ENCODE results near the gene HOXB3. TPM values are rescaled to one million over a fixed set of nuclear protein-coding genes. Genes with fewer than 3 reads are reported as not detected.

HOXB3 gene
- total RNA-seq, 2 donors from 2014 or later = 7.8 to 11.4 TPM

DNA sequence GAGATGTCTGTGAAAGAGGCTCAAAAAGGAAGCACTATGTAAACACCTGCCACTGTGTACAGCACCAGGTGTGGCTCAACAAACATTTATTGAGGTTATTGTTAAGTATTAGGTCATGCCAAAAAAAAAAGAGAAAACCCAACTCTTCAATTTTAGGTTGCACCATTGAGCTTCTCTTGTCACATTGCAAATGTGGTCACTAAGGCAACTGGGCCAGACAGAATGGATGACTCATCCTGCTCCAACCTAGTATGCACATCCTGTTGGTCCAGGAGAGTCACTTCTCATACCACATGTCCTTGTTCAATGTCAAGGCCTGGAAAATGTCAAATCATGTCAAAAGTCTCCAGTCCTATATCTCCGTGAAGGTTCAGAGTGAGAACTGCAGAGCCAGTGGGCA, 84.3 kb downstream of the HOXB3 start:
- TF ChIP-seq POLR2A (IDR thresholded peaks at IDR 0.05) = no peak
- TF ChIP-seq POLR2AphosphoS5 (IDR thresholded peaks at IDR 0.05) = no peak
- no peak for TF ChIP-seq CTCF (IDR thresholded peaks at IDR 0.05)
- Histone ChIP-seq H3K4me1 (replicated peaks) (no peaks in the 10 kb centered on the region), H3K36me3 (no peaks in the 10 kb centered on the region), H3K27me3 (replicated peaks; ENCODE audit: insufficient read depth) (no peaks in the 10 kb centered on the region), H3K9me3 (no peaks in the 10 kb centered on the region), H3K4me3 (no peak overlapping the region), H3K27ac (no peak overlapping the region)
- no peak for DNase-seq (ENCODE audit: low spot score)
- 80% methylated on average over 1 of the region's 1 CpG for WGBS
- intact Hi-C loops (cut with DNase I) = no loop called here

DNA sequence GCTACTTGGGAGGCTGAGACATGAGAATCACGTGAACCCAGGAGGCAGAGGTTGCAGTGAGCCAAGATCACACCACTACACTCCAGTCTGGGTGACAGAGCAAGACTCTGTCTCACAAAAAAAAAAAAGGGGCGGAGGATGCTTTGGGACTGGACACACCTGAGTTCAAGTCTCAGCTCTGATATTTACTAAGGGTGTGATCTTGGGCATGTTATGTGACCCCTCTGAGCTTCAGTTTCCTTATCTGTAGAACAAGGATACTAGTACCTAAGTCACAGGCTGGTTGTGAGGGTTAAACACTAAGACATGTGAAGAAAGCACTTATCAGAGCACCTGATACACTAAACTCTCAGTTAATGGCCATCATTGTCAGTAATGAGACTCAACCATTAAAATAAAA, 85.1 kb downstream of the HOXB3 start:
- Histone ChIP-seq H3K27me3 (replicated peaks; ENCODE audit: insufficient read depth) (no peaks in the 10 kb centered on the region), H3K4me1 (replicated peaks) (no peaks in the 10 kb centered on the region), H3K4me3 (no peak overlapping the region), H3K9me3 (no peaks in the 10 kb centered on the region), H3K27ac (no peak overlapping the region), H3K36me3 (no peaks in the 10 kb centered on the region)
- TF ChIP-seq CTCF (IDR thresholded peaks at IDR 0.05) (no peak), POLR2AphosphoS5 (IDR thresholded peaks at IDR 0.05) (no peak), POLR2A (IDR thresholded peaks at IDR 0.05) (no peak)
- intact Hi-C loops (cut with DNase I) = no loop called here
- DNase-seq (ENCODE audit: low spot score) = no peak
- WGBS = 100% methylated on average over 2 of the region's 2 CpGs

DNA sequence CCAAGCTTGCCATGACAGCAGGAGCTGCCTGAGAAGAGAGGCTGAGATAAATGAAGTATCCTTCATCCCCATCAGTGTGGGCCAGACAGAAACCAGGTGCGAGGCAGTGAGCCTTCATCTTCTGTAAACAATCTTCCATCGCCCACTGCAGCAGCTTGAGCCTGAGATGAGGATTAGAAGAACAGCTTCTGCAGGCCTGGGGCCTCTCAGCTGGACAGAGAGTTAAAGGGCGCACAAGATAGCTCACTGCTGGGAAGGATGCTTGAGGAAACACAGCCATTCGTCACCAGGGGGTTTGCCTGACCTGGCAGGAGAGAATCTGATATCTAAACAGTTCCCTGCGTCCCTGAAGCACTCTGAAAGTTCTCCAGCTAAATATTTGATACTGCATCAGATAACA, 86.3 kb downstream of the HOXB3 start:
- WGBS = 65% methylated on average over 5 of the region's 5 CpGs
- no peaks in the 10 kb centered on the region for H3K4me1 ChIP-seq (replicated peaks)
- H3K36me3 ChIP-seq = no peaks in the 10 kb centered on the region
- H3K9me3 ChIP-seq = no peaks in the 10 kb centered on the region
- no peak overlapping the region for H3K27ac ChIP-seq
- no peaks in the 10 kb centered on the region for H3K27me3 ChIP-seq (replicated peaks; ENCODE audit: insufficient read depth)
- DNase-seq (ENCODE audit: low spot score) = no peak
- intact Hi-C loops (cut with DNase I) = no loop called here
- no peak overlapping the region for H3K4me3 ChIP-seq
- TF ChIP-seq CTCF (IDR thresholded peaks at IDR 0.05) (no peak), POLR2AphosphoS5 (IDR thresholded peaks at IDR 0.05) (no peak), POLR2A (IDR thresholded peaks at IDR 0.05) (no peak)

GRCh38 chr17:48502901-48503300, 87.1 kb downstream of the HOXB3 start:
- 94% methylated on average over 4 of the region's 4 CpGs for WGBS
- no peak for TF ChIP-seq CTCF (IDR thresholded peaks at IDR 0.05)
- TF ChIP-seq POLR2A (IDR thresholded peaks at IDR 0.05) = no peak
- no peak for TF ChIP-seq POLR2AphosphoS5 (IDR thresholded peaks at IDR 0.05)
- no peaks in the 10 kb centered on the region for H3K9me3 ChIP-seq
- H3K36me3 ChIP-seq = no peaks in the 10 kb centered on the region
- no peak overlapping the region for H3K4me3 ChIP-seq
- no peak overlapping the region for H3K27ac ChIP-seq
- no peaks in the 10 kb centered on the region for H3K27me3 ChIP-seq (replicated peaks; ENCODE audit: insufficient read depth)
- H3K4me1 ChIP-seq (replicated peaks) = no peaks in the 10 kb centered on the region
- intact Hi-C loops (cut with DNase I) = no loop called here
- no peak for DNase-seq (ENCODE audit: low spot score)

GRCh38 chr17:48502312-48502711, 87.7 kb downstream of the HOXB3 start:
- Histone ChIP-seq H3K36me3 (no peaks in the 10 kb centered on the region), H3K4me3 (no peak overlapping the region), H3K9me3 (no peaks in the 10 kb centered on the region), H3K4me1 (replicated peaks) (no peaks in the 10 kb centered on the region), H3K27me3 (replicated peaks; ENCODE audit: insufficient read depth) (no peaks in the 10 kb centered on the region), H3K27ac (no peak overlapping the region)
- 72% methylated on average over 2 of the region's 2 CpGs for WGBS
- intact Hi-C loops (cut with DNase I) = no loop called here
- DNase-seq (ENCODE audit: low spot score) = no peak
- TF ChIP-seq POLR2AphosphoS5 (IDR thresholded peaks at IDR 0.05) = no peak

Measured in prostate gland (tissue), 2 donors.